GM18868 (cell line): ENCODE measurements around the gene RHBDF2.

Source experiments
- ATAC-seq: cut with Tn5 transposase; IDR thresholded peaks from one replicate; pipeline ENCODE4 v1.9.1; 2021; ENCODE audit warnings: mild to moderate bottlenecking, moderate library complexity; ENCODE audit not compliant: unreplicated experiment

The RHBDF2 gene

GRCh38 chr17:76502341-76503211, 1.4 kb upstream of the RHBDF2 start:
- no peak for ATAC-seq

GRCh38 chr17:76501827-76502307, 644 bp upstream of the RHBDF2 start:
- no peak for ATAC-seq

- peak; percentile 10 for ATAC-seq
These were observed 541 bp downstream of the RHBDF2 start for GRCh38 chr17:76500747-76501017.

- ATAC-seq = no peak
These were observed 1.0 kb downstream of the RHBDF2 start for GRCh38 chr17:76500074-76500746.

- no peak for ATAC-seq
These were observed 2.0 kb downstream of the RHBDF2 start for GRCh38 chr17:76499267-76499667.

GRCh38 chr17:76498876-76499251, 2.4 kb downstream of the RHBDF2 start:
- ATAC-seq = no peak

GRCh38 chr17:76497979-76498875, 3.0 kb downstream of the RHBDF2 start:
- no peak for ATAC-seq

- ATAC-seq = no peak
These were observed 3.6 kb downstream of the RHBDF2 start for GRCh38 chr17:76497699-76497978.

GRCh38 chr17:76496464-76496863, 4.8 kb downstream of the RHBDF2 start:
- ATAC-seq = no peak

GRCh38 chr17:76495663-76496400, 5.4 kb downstream of the RHBDF2 start:
- ATAC-seq = no peak

GRCh38 chr17:76493505-76494167, 7.6 kb downstream of the RHBDF2 start:
- no peak for ATAC-seq

- peak; percentile 35 for ATAC-seq
These were observed 8.2 kb downstream of the RHBDF2 start for GRCh38 chr17:76492989-76493501.

- peak; percentile 40 for ATAC-seq
These were observed 8.9 kb downstream of the RHBDF2 start for GRCh38 chr17:76492123-76492988.

GRCh38 chr17:76491271-76492122, 9.7 kb downstream of the RHBDF2 start:
- peak; percentile 6 for ATAC-seq

- ATAC-seq = no peak
These were observed 11.0 kb downstream of the RHBDF2 start for GRCh38 chr17:76490112-76490710.

- no peak for ATAC-seq
These were observed 13.6 kb downstream of the RHBDF2 start for GRCh38 chr17:76487451-76488192.

GRCh38 chr17:76485569-76485968, 15.7 kb downstream of the RHBDF2 start:
- ATAC-seq = no peak
